PC-9 (cell line): ENCODE results near the gene ADAP1. TPM values are rescaled to one million over a fixed set of nuclear protein-coding genes. Genes with fewer than 3 reads are reported as not detected.

Experiments used
- BruUV-seq: library from RNA; stranded (reverse); fragments of 400-500 nt; replicated peaks from 2 replicates; lab custom pipeline; 2021; lab: Mats Ljungman, UMichigan
- CTCF ChIA-PET: fragments of 300-600 bp; sonication (Branson Sonifier 250); formaldehyde crosslinking; loops from one replicate; lab custom pipeline; 2022; ENCODE audit warnings: antibody characterized with exemption; lab: Charles Lee
- POLR2A ChIA-PET: fragments of 300-600 bp; sonication (Branson Sonifier 250); formaldehyde crosslinking; loops from one replicate; lab custom pipeline; 2022; ENCODE audit warnings: antibody characterized with exemption; ENCODE audit not compliant: unreplicated experiment; lab: Charles Lee
- DNase-seq, 2 experiments: peaks; one replicate each; pipeline versions ENCODE4 v3.0.0 to v3.0.0-alpha.2; 2015 to 2022; ENCODE audit warnings: mixed read lengths in 1 of 2
- H2AFZ ChIP-seq: fragments of 200-600 bp; sonication (generic); 2 replicates; pipeline ENCODE4 v1.8.1; 2017; ENCODE audit warnings: antibody characterized with exemption
- H3F3A ChIP-seq: fragments of 200-600 bp; sonication (generic); 2 replicates; pipeline ENCODE4 v1.8.1; 2017; ENCODE audit warnings: antibody characterized with exemption, mild to moderate bottlenecking, low read depth; ENCODE audit not compliant: insufficient read depth
- H3K27ac ChIP-seq: fragments of 200-600 bp; sonication (generic); 2 replicates; pipeline ENCODE4 v1.6.1; 2016; ENCODE audit warnings: mixed run types
- H3K27me3 ChIP-seq: fragments of 200-600 bp; sonication (generic); 2 replicates; pipeline ENCODE4 v1.6.1; 2016; ENCODE audit warnings: low read depth, mixed run types; ENCODE audit not compliant: insufficient read depth
- H3K36me3 ChIP-seq: fragments of 200-600 bp; sonication (generic); 2 replicates; pipeline ENCODE4 v1.6.1; 2016; ENCODE audit warnings: low read depth, mixed run types
- H3K4me1 ChIP-seq: fragments of 200-600 bp; sonication (generic); replicated peaks from 2 replicates; pipeline ENCODE4 v1.6.1; 2016; ENCODE audit warnings: mixed run types; ENCODE audit not compliant: insufficient read depth
- H3K4me2 ChIP-seq: fragments of 200-600 bp; sonication (generic); 2 replicates; pipeline ENCODE4 v1.6.1; 2017; ENCODE audit warnings: mixed run types
- H3K4me3 ChIP-seq: fragments of 200-600 bp; sonication (generic); 2 replicates; pipeline ENCODE4 v1.6.1; 2016; ENCODE audit warnings: mixed run types
- H3K79me2 ChIP-seq: fragments of 200-600 bp; sonication (generic); 2 replicates; pipeline ENCODE4 v1.6.1; 2017; ENCODE audit warnings: low read depth, mixed run types
- H3K9me2 ChIP-seq: fragments of 200-600 bp; sonication (generic); 2 replicates; pipeline ENCODE4 v1.8.1; 2017; ENCODE audit warnings: mild to moderate bottlenecking; ENCODE audit not compliant: insufficient read depth
- H3K9me3 ChIP-seq: fragments of 200-600 bp; sonication (generic); 2 replicates; pipeline ENCODE4 v1.8.1; 2016; ENCODE audit warnings: low read depth; ENCODE audit not compliant: insufficient read depth
- H4K20me1 ChIP-seq: fragments of 200-600 bp; sonication (generic); 2 replicates; pipeline ENCODE4 v1.8.1; 2017; ENCODE audit not compliant: insufficient read depth
- EZH2 ChIP-seq: fragments of 200-600 bp; sonication (generic); IDR thresholded peaks from 2 replicates; pipeline ENCODE4 v1.8.0; 2017; ENCODE audit warnings: antibody characterized with exemption, low read depth
- intact Hi-C: fragments of 100-400 bp; cut with micrococcal nuclease; formaldehyde crosslinking; loops from one replicate; pipeline ENCODE4 v1.10.0; 2022; ENCODE audit not compliant: unreplicated experiment
- total RNA-seq: library from RNA; stranded (reverse); gene quantifications from 2 replicates; pipeline ENCODE4 v1.2.3, GENCODE V29; 2021
- TF ChIP-seq, protein P1 (sequence below): fragments of 200-600 bp; sonication (generic); conservative IDR thresholded peaks from 2 replicates; pipeline ENCODE4 v1.6.1; 2017; ENCODE audit warnings: mixed run types, antibody characterized with exemption, mild to moderate bottlenecking, moderate library complexity

Gene ADAP1
- total RNA-seq, 1 experiment from 2014 or later, result 73.9 TPM

DNA sequence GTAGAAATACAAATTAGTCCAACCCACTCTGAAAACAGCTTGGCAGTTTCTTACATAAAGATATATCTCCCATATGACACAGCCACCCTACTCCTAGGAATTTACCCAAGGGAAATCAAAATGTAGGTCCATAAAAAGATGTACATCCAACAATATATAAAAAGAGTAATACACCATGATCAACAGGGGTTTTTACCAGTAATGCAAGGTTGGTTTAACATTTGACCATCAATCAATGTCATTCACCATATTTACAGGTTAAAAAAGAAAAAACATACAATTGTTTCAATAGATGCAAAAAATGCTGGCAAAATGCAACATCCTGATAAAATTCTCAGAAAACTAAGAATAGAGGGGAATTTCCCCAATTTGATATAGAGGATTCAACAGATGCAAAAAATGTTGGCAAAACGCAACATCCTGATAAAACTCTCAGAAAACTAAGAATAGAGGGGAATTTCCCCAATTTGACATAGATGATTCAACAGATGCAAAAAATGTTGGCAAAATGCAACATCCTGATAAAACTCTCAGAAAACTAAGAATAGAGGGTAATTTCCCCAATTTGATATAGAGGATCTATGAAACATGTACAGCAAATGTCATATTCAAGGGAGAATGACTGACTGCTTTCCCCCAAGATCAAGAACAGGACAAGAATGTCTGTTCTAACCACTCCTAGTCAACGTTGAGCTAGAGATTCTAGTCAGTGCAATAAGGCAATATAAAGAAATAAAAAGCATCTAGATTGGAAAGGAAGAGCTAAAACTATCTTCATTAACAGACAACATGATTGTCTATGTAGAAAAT, 13.7 kb downstream of the ADAP1 start:
- no peak for TF ChIP-seq EZH2
- TF ChIP-seq, protein P1, sequence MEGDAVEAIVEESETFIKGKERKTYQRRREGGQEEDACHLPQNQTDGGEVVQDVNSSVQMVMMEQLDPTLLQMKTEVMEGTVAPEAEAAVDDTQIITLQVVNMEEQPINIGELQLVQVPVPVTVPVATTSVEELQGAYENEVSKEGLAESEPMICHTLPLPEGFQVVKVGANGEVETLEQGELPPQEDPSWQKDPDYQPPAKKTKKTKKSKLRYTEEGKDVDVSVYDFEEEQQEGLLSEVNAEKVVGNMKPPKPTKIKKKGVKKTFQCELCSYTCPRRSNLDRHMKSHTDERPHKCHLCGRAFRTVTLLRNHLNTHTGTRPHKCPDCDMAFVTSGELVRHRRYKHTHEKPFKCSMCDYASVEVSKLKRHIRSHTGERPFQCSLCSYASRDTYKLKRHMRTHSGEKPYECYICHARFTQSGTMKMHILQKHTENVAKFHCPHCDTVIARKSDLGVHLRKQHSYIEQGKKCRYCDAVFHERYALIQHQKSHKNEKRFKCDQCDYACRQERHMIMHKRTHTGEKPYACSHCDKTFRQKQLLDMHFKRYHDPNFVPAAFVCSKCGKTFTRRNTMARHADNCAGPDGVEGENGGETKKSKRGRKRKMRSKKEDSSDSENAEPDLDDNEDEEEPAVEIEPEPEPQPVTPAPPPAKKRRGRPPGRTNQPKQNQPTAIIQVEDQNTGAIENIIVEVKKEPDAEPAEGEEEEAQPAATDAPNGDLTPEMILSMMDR, result no peak
- no peak overlapping the region for H3K4me2 ChIP-seq
- H3K36me3 ChIP-seq, result no peaks in the 10 kb centered on the region
- no peak overlapping the region for H3K4me3 ChIP-seq
- no peak overlapping the region for H2AFZ ChIP-seq
- intact Hi-C loops, result no loop called here
- H3K4me1 ChIP-seq, result peaks cover 24% of the 10 kb centered on the region
- BruUV-seq, result no TSS peak
- no peaks in the 10 kb centered on the region for H4K20me1 ChIP-seq
- POLR2A ChIA-PET, result no interaction called here
- no peak overlapping the region for H3K27ac ChIP-seq
- CTCF ChIA-PET, result no interaction called here
- no peaks in the 10 kb centered on the region for H3K9me2 ChIP-seq
- H3K9me3 ChIP-seq, result 0 out of 2 replicates have a peak, but pooled peaks cover 3% of the 10 kb centered on the region
- peaks cover 10% of the 10 kb centered on the region; the same call in 1 of the 2 replicates for H3K79me2 ChIP-seq
- no peaks in the 10 kb centered on the region for H3K27me3 ChIP-seq
- DNase-seq, result no peak
- peaks cover 52% of the 10 kb centered on the region for H3F3A ChIP-seq

DNA sequence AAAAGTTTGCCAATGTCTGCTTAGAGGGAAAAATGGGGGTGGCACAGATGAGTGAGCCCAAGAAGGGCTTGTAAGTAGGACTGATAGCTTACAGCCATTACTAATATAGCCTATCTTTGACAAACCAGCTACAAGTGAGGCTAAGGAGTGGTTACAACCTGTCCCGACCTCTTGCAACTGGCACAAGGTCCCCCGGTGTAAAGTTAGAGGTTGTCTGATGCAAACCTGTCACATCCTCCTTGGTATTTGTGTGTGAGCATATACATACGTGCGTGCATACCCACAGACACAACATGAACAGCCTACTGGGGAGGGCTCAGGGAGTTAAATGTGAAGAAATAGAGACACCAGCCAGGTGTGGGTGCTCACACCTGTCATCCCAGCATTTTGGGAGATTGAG, 14.6 kb downstream of the ADAP1 start:
- H2AFZ ChIP-seq, result no peak overlapping the region
- H3K27ac ChIP-seq, result no peak overlapping the region
- H3K4me2 ChIP-seq, result no peak overlapping the region
- no peak overlapping the region for H3K4me3 ChIP-seq
- 0 out of 2 replicates have a peak, but pooled peaks cover 3% of the 10 kb centered on the region for H3K9me3 ChIP-seq
- no peaks in the 10 kb centered on the region for H3K36me3 ChIP-seq
- intact Hi-C loops, result no loop called here
- CTCF ChIA-PET, result no interaction called here
- peaks cover 49% of the 10 kb centered on the region for H3F3A ChIP-seq
- H3K4me1 ChIP-seq, result peaks cover 20% of the 10 kb centered on the region
- no peaks in the 10 kb centered on the region for H3K9me2 ChIP-seq
- no peak for TF ChIP-seq EZH2
- TF ChIP-seq, protein P1, result no peak
- POLR2A ChIA-PET, result no interaction called here
- peaks cover 6% of the 10 kb centered on the region; the same call in 1 of the 2 replicates for H3K79me2 ChIP-seq
- H4K20me1 ChIP-seq, result no peaks in the 10 kb centered on the region
- no peaks in the 10 kb centered on the region for H3K27me3 ChIP-seq
- no TSS peak for BruUV-seq
- DNase-seq, result no peak

DNA sequence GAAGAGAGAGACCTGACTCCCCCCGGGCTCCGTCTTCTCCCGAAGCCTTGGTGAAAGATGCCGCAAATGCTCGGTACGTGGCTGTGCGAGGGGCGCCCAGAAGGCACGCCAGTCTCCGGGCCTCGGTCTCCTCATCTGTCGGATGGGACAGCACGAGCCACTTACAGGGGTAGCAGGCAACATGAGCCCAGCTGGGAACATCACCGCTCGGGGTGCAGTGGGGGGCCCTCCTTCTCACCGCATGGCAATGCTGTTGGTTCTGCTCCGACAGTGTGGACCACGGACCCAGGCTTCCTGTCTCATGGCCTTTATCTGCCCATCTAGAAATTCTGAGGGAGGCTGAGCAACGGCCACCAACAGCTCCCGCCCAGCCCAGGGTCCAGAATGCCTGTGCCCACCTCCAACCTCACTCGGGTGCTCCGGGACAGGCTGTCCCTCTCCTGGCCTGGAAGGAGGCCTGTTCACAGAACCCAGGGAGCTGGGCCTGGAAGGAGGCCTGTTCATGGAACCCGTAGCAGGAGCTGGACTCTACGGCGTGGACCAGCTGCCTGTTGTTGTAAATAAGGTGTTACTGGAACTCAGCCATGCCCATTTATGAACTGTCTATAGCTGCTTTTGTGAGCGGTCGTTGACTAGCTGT, 15.8 kb downstream of the ADAP1 start:
- Histone ChIP-seq H3K4me2 (no peak overlapping the region), H3K4me3 (no peak overlapping the region), H2AFZ (no peak overlapping the region), H3K36me3 (no peaks in the 10 kb centered on the region), H3K27ac (no peak overlapping the region), H3K4me1 (peaks cover 13% of the 10 kb centered on the region), H3F3A (peaks cover 44% of the 10 kb centered on the region), H4K20me1 (no peaks in the 10 kb centered on the region), H3K27me3 (no peaks in the 10 kb centered on the region), H3K9me3 (0 out of 2 replicates have a peak, but pooled peaks cover 3% of the 10 kb centered on the region), H3K9me2 (no peaks in the 10 kb centered on the region), H3K79me2 (no peaks in the 10 kb centered on the region)
- DNase-seq, result no peak
- TF ChIP-seq EZH2, result no peak
- TF ChIP-seq, protein P1, result no peak
- intact Hi-C loops, result no loop called here
- ChIA-PET POLR2A (no interaction called here), CTCF (no interaction called here)
- no TSS peak for BruUV-seq
